Lung (tissue), 13 donors: ENCODE results near the gene HBA2. TPM values are rescaled to one million over a fixed set of nuclear protein-coding genes. Genes with fewer than 3 reads are reported as not detected.

Experiments
- ATAC-seq: fragments of 200-7000 bp; cut with Tn5 transposase; one replicate; pipeline ENCODE4 v1.9.1; 2020; ENCODE audit warnings: moderate number of reproducible peaks; ENCODE audit not compliant: insufficient read depth, low FRiP score
- DNase-seq, 3 donors: peaks; one replicate each; pipeline ENCODE4 v3.0.0-alpha.2; 2013 to 2017
- H3K27ac ChIP-seq, 2 donors: one replicate each; pipeline ENCODE4 v1.5.1; 2013; ENCODE audit warnings: mild to moderate bottlenecking in 2 of 2, moderate library complexity in 2 of 2, control low read depth in 1 of 2, inconsistent platforms in 1 of 2, low read depth in 1 of 2, low read length in 1 of 2
- H3K27me3 ChIP-seq, 3 donors: one replicate each; pipeline ENCODE4 v1.5.1; 2013; ENCODE audit warnings: low read length in 2 of 3; ENCODE audit not compliant: control insufficient read depth in 3 of 3, insufficient read depth in 3 of 3
- H3K36me3 ChIP-seq, 4 donors: one replicate each; pipeline ENCODE4 v1.5.1; 2013; ENCODE audit warnings: low read length in 4 of 4, mild to moderate bottlenecking in 1 of 4, moderate library complexity in 1 of 4; ENCODE audit not compliant: control insufficient read depth in 4 of 4, insufficient read depth in 4 of 4
- H3K4me1 ChIP-seq, 5 donors: one replicate each; pipeline ENCODE4 v1.5.1; 2013; ENCODE audit warnings: low read length in 5 of 5, mild to moderate bottlenecking in 2 of 5, moderate library complexity in 1 of 5; ENCODE audit not compliant: control insufficient read depth in 5 of 5, insufficient read depth in 5 of 5
- H3K4me3 ChIP-seq: one replicate; pipeline ENCODE4 v1.5.1; 2013; ENCODE audit warnings: mild to moderate bottlenecking, control low read depth, moderate library complexity
- H3K9ac ChIP-seq, 2 donors: one replicate each; pipeline ENCODE4 v1.5.1; 2013; ENCODE audit warnings: low read length in 2 of 2, control low read depth in 1 of 2; ENCODE audit not compliant: insufficient read depth in 1 of 2
- H3K9me3 ChIP-seq, 4 donors: one replicate each; pipeline ENCODE4 v1.5.1; 2013; ENCODE audit warnings: low read length in 3 of 4, mild to moderate bottlenecking in 1 of 4, moderate library complexity in 1 of 4; ENCODE audit not compliant: control insufficient read depth in 4 of 4, insufficient read depth in 3 of 4
- WGBS, 2 donors: extraction: QIAGEN DNeasy Blood & Tissue Kit; methylation state at CpG; one replicate each; pipeline ENCODE4 v1.1.7; 2013; 5-methylcytosine and 5-hydroxymethylcytosine counted together
- polyA plus RNA-seq, 2 donors: library from polyadenylated mRNA; stranded (reverse); fragments of 200-250 nt; gene quantifications; one replicate each; pipeline ENCODE4 v1.2.1, GENCODE V29; 2013
- small RNA-seq: library from RNA; depleted of rRNA; stranded (forward); fragments of <200 nt; gene quantifications from one replicate; pipeline ENCODE3, GENCODE V24; 2014; ENCODE audit warnings: low replicate concordance
- total RNA-seq, 2 donors: library from RNA; depleted of rRNA in 1 of 2; stranded (reverse); fragments of >200 nt in 1 of 2; gene quantifications; one replicate each; pipeline ENCODE4 v1.2.1, GENCODE V29; 2014 to 2021
- TF ChIP-seq, protein P1 (sequence below): IDR thresholded peaks from 2 replicates; pipeline ENCODE4 v1.5.1; 2012; ENCODE audit warnings: mild to moderate bottlenecking; ENCODE audit errors: control extremely low read depth, extremely low read depth
- donor health status: control.
- donor health status: control.
- donor health status: Bipolar disorder and iron deficiency.
- donor health status: healthy.
- donor health status: DM: yes; HTN: yes; CAD: no.

HBA2 gene
- total and polyA plus RNA-seq, 4 donors = 126 to 4,737 (median 822) TPM

DNA sequence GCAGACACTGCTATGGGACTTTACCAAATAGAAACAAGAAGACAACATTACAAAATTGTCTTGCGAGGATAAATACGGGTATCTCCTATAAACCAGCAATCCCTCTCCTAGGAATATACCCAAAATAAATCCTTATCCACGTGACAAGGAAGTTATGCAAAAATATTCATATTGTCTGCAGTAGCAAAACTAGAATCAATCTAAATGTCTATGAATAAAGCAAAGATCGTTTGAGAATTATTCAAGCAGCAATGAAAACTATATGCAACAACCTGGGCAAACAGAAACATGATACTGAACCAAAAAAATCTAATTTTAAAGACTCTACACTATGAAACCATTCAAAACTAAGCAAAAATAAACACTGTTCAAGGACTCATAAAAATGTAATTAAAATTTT lies 47.3 kb downstream of the HBA2 start:
- 72 to 82% methylated on average over 4 of the region's 4 CpGs for WGBS, 2 donors
- TF ChIP-seq, protein P1, sequence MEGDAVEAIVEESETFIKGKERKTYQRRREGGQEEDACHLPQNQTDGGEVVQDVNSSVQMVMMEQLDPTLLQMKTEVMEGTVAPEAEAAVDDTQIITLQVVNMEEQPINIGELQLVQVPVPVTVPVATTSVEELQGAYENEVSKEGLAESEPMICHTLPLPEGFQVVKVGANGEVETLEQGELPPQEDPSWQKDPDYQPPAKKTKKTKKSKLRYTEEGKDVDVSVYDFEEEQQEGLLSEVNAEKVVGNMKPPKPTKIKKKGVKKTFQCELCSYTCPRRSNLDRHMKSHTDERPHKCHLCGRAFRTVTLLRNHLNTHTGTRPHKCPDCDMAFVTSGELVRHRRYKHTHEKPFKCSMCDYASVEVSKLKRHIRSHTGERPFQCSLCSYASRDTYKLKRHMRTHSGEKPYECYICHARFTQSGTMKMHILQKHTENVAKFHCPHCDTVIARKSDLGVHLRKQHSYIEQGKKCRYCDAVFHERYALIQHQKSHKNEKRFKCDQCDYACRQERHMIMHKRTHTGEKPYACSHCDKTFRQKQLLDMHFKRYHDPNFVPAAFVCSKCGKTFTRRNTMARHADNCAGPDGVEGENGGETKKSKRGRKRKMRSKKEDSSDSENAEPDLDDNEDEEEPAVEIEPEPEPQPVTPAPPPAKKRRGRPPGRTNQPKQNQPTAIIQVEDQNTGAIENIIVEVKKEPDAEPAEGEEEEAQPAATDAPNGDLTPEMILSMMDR = no peak
- Histone ChIP-seq H3K4me3 (no peak overlapping the region), H3K9ac (no peak overlapping the region), H3K9me3 (no peaks in the 10 kb centered on the region), H3K36me3 (peaks cover 23 to 42% (median 29%) of the 10 kb centered on the region in 4 donors), H3K4me1 (no peaks in the 10 kb centered on the region), H3K27me3 (no peaks in the 10 kb centered on the region), H3K27ac (no peak overlapping the region)
- no peak for DNase-seq
- no peak for ATAC-seq

Small RNA genes within 50 kb of the gene (small RNA-seq; reads per million reads assigned to genes)
- not detected for gene RF00019

Other genes starting within 250 kb of the HBA2 start
- gene POLR3K, start 119.3 kb upstream of the HBA2 start, total RNA-seq = 10 to 100 TPM in 1 of 2 donors, 1 to 10 TPM in 1; 4.8 to 12.9 TPM
- 10 to 100 TPM; 11.1 to 15.7 TPM for gene POLR3K, start 119.3 kb upstream of the HBA2 start, polyA plus RNA-seq
- gene SNRNP25, start 119.0 kb upstream of the HBA2 start, total RNA-seq = 10 to 100 TPM; 10.3 to 17.9 TPM
- gene SNRNP25, start 119.0 kb upstream of the HBA2 start, polyA plus RNA-seq = 10 to 100 TPM; 23.8 to 30.9 TPM
- 10 to 100 TPM; 28.5 to 31.4 TPM for gene RHBDF1, start 100.2 kb upstream of the HBA2 start, total RNA-seq
- gene RHBDF1, start 100.2 kb upstream of the HBA2 start, polyA plus RNA-seq = 10 to 100 TPM; 26.6 to 51.2 TPM
- 10 to 100 TPM; 61.1 to 77.8 TPM for gene MPG, start 94.7 kb upstream of the HBA2 start, total RNA-seq
- 100 to 1,000 TPM in 1 of 2 donors, 10 to 100 TPM in 1; 81.4 to 101 TPM for gene MPG, start 94.7 kb upstream of the HBA2 start, polyA plus RNA-seq
- 10 to 100 TPM; 21.3 to 34.8 TPM for gene NPRL3, start 34.2 kb upstream of the HBA2 start, total RNA-seq
- 10 to 100 TPM; 15.6 to 22.7 TPM for gene NPRL3, start 34.2 kb upstream of the HBA2 start, polyA plus RNA-seq
- gene HBZ, start 20.2 kb upstream of the HBA2 start, total RNA-seq = 1 to 10 TPM in 1 of 2 donors, under 1 TPM in 1; 0.37 to 9.2 TPM
- gene HBZ, start 20.2 kb upstream of the HBA2 start, polyA plus RNA-seq = under 1 TPM in 1 of 2 donors, not detected in 1; 0.09 TPM
- gene HBM, start 6.9 kb upstream of the HBA2 start, total RNA-seq = 10 to 100 TPM in 1 of 2 donors, under 1 TPM in 1; 0.61 to 45.7 TPM
- gene HBM, start 6.9 kb upstream of the HBA2 start, polyA plus RNA-seq = under 1 TPM in 1 of 2 donors, not detected in 1; 0.73 TPM
- 1,000 to 10,000 TPM in 1 of 2 donors, 100 to 1,000 TPM in 1; 627 to 2,695 TPM for gene HBA1, start 3.8 kb downstream of the HBA2 start, total RNA-seq
- 100 to 1,000 TPM in 1 of 2 donors, 10 to 100 TPM in 1; 38.1 to 273 TPM for gene HBA1, start 3.8 kb downstream of the HBA2 start, polyA plus RNA-seq
- gene HBQ1, start 7.6 kb downstream of the HBA2 start, total RNA-seq = 1 to 10 TPM in 1 of 2 donors, not detected in 1; 2.3 TPM
- gene HBQ1, start 7.6 kb downstream of the HBA2 start, polyA plus RNA-seq = under 1 TPM in 1 of 2 donors, not detected in 1; 0.35 TPM
- gene LUC7L, start 56.6 kb downstream of the HBA2 start, total RNA-seq = 100 to 1,000 TPM in 1 of 2 donors, 10 to 100 TPM in 1; 56.3 to 115 TPM
- gene LUC7L, start 56.6 kb downstream of the HBA2 start, polyA plus RNA-seq = 100 to 1,000 TPM in 1 of 2 donors, 10 to 100 TPM in 1; 35.2 to 105 TPM
- gene FAM234A, start 61.9 kb downstream of the HBA2 start, total RNA-seq = 10 to 100 TPM; 67.1 to 78.5 TPM
- 10 to 100 TPM; 41.5 to 52.4 TPM for gene FAM234A, start 61.9 kb downstream of the HBA2 start, polyA plus RNA-seq
- 1 to 10 TPM; 2.6 to 3.9 TPM for gene RGS11, start 103.1 kb downstream of the HBA2 start, total RNA-seq
- gene RGS11, start 103.1 kb downstream of the HBA2 start, polyA plus RNA-seq = 1 to 10 TPM; 1.8 to 5.6 TPM
- under 1 TPM in 1 of 2 donors, not detected in 1; 0.58 TPM for gene ARHGDIG, start 107.7 kb downstream of the HBA2 start, total RNA-seq
- gene ARHGDIG, start 107.7 kb downstream of the HBA2 start, polyA plus RNA-seq = under 1 TPM; 0.07 to 0.26 TPM
- gene PDIA2, start 110.3 kb downstream of the HBA2 start, total RNA-seq = under 1 TPM; 0.20 to 0.28 TPM
- under 1 TPM; 0.19 to 0.65 TPM for gene PDIA2, start 110.3 kb downstream of the HBA2 start, polyA plus RNA-seq
- 10 to 100 TPM; 16.9 to 25.9 TPM for gene AXIN1, start 179.8 kb downstream of the HBA2 start, total RNA-seq
- gene AXIN1, start 179.8 kb downstream of the HBA2 start, polyA plus RNA-seq = 10 to 100 TPM; 18.5 to 20.2 TPM
- 10 to 100 TPM; 31.9 to 65.0 TPM for gene MRPL28, start 197.7 kb downstream of the HBA2 start, total RNA-seq
- 10 to 100 TPM; 89.4 to 98.9 TPM for gene MRPL28, start 197.7 kb downstream of the HBA2 start, polyA plus RNA-seq
- gene PGAP6, start 209.1 kb downstream of the HBA2 start, total RNA-seq = 10 to 100 TPM; 38.0 to 71.5 TPM
- gene PGAP6, start 209.1 kb downstream of the HBA2 start, polyA plus RNA-seq = 10 to 100 TPM; 64.8 to 100.0 TPM
- 10 to 100 TPM; 18.0 to 68.7 TPM for gene NME4, start 224.3 kb downstream of the HBA2 start, total RNA-seq
- 10 to 100 TPM; 64.0 to 67.6 TPM for gene NME4, start 224.3 kb downstream of the HBA2 start, polyA plus RNA-seq
- 10 to 100 TPM in 1 of 2 donors, 1 to 10 TPM in 1; 5.2 to 18.3 TPM for gene DECR2, start 229.0 kb downstream of the HBA2 start, total RNA-seq
- gene DECR2, start 229.0 kb downstream of the HBA2 start, polyA plus RNA-seq = 10 to 100 TPM; 13.3 to 18.1 TPM